OCI-LY7 (cell line): ENCODE measurements around the gene CDC42EP3. TPM values are rescaled to one million over a fixed set of nuclear protein-coding genes. Genes with fewer than 3 reads are reported as not detected.

ENCODE experiments used
- BruUV-seq: library from RNA; stranded (reverse); fragments of 400-500 nt; replicated peaks from 2 replicates; lab custom pipeline; 2021; lab: Mats Ljungman, UMichigan
- CTCF ChIA-PET: fragments of 300-600 bp; sonication (Branson Sonifier 250); formaldehyde crosslinking; loops from one replicate; lab custom pipeline; 2022; ENCODE audit warnings: antibody characterized with exemption; ENCODE audit not compliant: unreplicated experiment; lab: Charles Lee
- POLR2A ChIA-PET: fragments of 300-600 bp; sonication (Branson Sonifier 250); formaldehyde crosslinking; loops from one replicate; lab custom pipeline; 2022; ENCODE audit warnings: antibody characterized with exemption; lab: Charles Lee
- DNase-seq: peaks from one replicate; pipeline ENCODE4 v3.0.0-alpha.2; 2015; ENCODE audit warnings: low spot score
- H2AFZ ChIP-seq: fragments of 200-600 bp; sonication (generic), shearing (Covaris generic); 2 replicates; pipeline ENCODE4 v1.6.1; 2014; ENCODE audit warnings: mild to moderate bottlenecking, antibody characterized with exemption, low read length, moderate library complexity
- H3K27ac ChIP-seq: fragments of 200-600 bp; sonication (generic); 2 replicates; pipeline ENCODE4 v1.5.1; 2014; ENCODE audit warnings: mixed run types, low read depth, mild to moderate bottlenecking, moderate library complexity, low read length, inconsistent platforms; ENCODE audit not compliant: poor library complexity, severe bottlenecking
- H3K36me3 ChIP-seq: fragments of 200-600 bp; sonication (generic); 2 replicates; pipeline ENCODE4 v1.6.1; 2014; ENCODE audit warnings: mild to moderate bottlenecking, antibody characterized with exemption, low read length, moderate library complexity, mixed read lengths; ENCODE audit not compliant: insufficient read depth
- H3K4me1 ChIP-seq: fragments of 200-600 bp; sonication (generic); 2 replicates; pipeline ENCODE4 v1.5.1; 2014; ENCODE audit warnings: mild to moderate bottlenecking, low read length; ENCODE audit not compliant: insufficient read depth, poor library complexity, severe bottlenecking
- H3K4me2 ChIP-seq: fragments of 200-600 bp; sonication (generic); 2 replicates; pipeline ENCODE4 v1.6.1; 2014; ENCODE audit warnings: mild to moderate bottlenecking, low read length
- H3K4me3 ChIP-seq: fragments of 200-600 bp; sonication (generic); 2 replicates; pipeline ENCODE4 v1.5.1; 2014; ENCODE audit warnings: mild to moderate bottlenecking, low read depth, low read length; ENCODE audit not compliant: poor library complexity, severe bottlenecking
- H3K79me2 ChIP-seq: fragments of 200-600 bp; sonication (generic); 2 replicates; pipeline ENCODE4 v1.6.1; 2016; ENCODE audit warnings: low read depth, mild to moderate bottlenecking, low read length, moderate library complexity, mixed read lengths; ENCODE audit not compliant: insufficient read depth
- H3K9me2 ChIP-seq: fragments of 200-600 bp; sonication (generic); 2 replicates; pipeline ENCODE4 v1.6.1; 2016; ENCODE audit warnings: mild to moderate bottlenecking, low read length, mixed read lengths; ENCODE audit not compliant: insufficient read depth
- H3K9me3 ChIP-seq: fragments of 200-600 bp; sonication (generic); 2 replicates; pipeline ENCODE4 v1.6.1; 2014; ENCODE audit warnings: mild to moderate bottlenecking, mixed run types, low read length, mixed read lengths
- H4K20me1 ChIP-seq: fragments of 200-600 bp; sonication (generic); 2 replicates; pipeline ENCODE4 v1.6.1; 2014; ENCODE audit warnings: mild to moderate bottlenecking, antibody characterized with exemption, low read length, moderate library complexity, mixed read lengths; ENCODE audit not compliant: insufficient read depth
- CTCF ChIP-seq: fragments of 200-600 bp; sonication (generic); conservative IDR thresholded peaks from 2 replicates; pipeline ENCODE4 v1.5.1; 2014; ENCODE audit warnings: mild to moderate bottlenecking, antibody characterized with exemption, low read length, moderate library complexity, mixed read lengths
- EZH2phosphoT487 ChIP-seq: fragments of 200-600 bp; sonication (generic); IDR thresholded peaks from 2 replicates; pipeline ENCODE4 v1.6.1; 2018; ENCODE audit warnings: low read depth, borderline replicate concordance, mild to moderate bottlenecking, mixed run types, antibody characterized with exemption, low read length, moderate library complexity, mixed read lengths
- intact Hi-C: fragments of 100-400 bp; cut with micrococcal nuclease; formaldehyde crosslinking; loops from one replicate; pipeline ENCODE4 v1.10.0; 2022; ENCODE audit not compliant: unreplicated experiment
- total RNA-seq, 2 experiments: library from RNA; depleted of rRNA in 1 of 2; stranded (reverse); fragments of >200 nt in 1 of 2; shearing (Covaris generic) in 1 of 2; gene quantifications; 2 replicates each; pipeline ENCODE4 v1.2.3, GENCODE V29; 2014 to 2022

CDC42EP3 gene
- total RNA-seq, 2 experiments from 2014 or later, result 7.2 to 22.9 TPM

- intact Hi-C loops, result loop anchor here (5.0 to 10.0 kb wide), 3 partner anchors 321 to 1304 kb away; partner anchors contain the start of genes CRIM1, GPATCH11 and HEATR5B
- ChIA-PET POLR2A (interaction anchor here (1.0 to 2.8 kb wide), 3 partner anchors 11 to 307 kb away, joined by 4 to 12 read pairs (median 6); partner anchors contain the start of gene CDC42EP3), CTCF (no interaction called here)
- no peaks in the 10 kb centered on the region for H3K9me3 ChIP-seq
- H4K20me1 ChIP-seq, result no peaks in the 10 kb centered on the region
- H3K79me2 ChIP-seq, result peaks cover 9% of the 10 kb centered on the region; the same call in 1 of the 2 replicates
- no peak overlapping the region for H2AFZ ChIP-seq
- no peaks in the 10 kb centered on the region for H3K36me3 ChIP-seq
- H3K4me1 ChIP-seq, result peaks cover 58% of the 10 kb centered on the region
- BruUV-seq, result no TSS peak
- H3K27ac ChIP-seq, result no peak overlapping the region
- no peak overlapping the region for H3K4me2 ChIP-seq
- no peaks in the 10 kb centered on the region for H3K9me2 ChIP-seq
- DNase-seq, result no peak
- TF ChIP-seq CTCF (no peak), EZH2phosphoT487 (no peak)
- no peak overlapping the region for H3K4me3 ChIP-seq
Measured at GRCh38 chr2:37658682-37659081, 12.8 kb downstream of the CDC42EP3 start.

DNA sequence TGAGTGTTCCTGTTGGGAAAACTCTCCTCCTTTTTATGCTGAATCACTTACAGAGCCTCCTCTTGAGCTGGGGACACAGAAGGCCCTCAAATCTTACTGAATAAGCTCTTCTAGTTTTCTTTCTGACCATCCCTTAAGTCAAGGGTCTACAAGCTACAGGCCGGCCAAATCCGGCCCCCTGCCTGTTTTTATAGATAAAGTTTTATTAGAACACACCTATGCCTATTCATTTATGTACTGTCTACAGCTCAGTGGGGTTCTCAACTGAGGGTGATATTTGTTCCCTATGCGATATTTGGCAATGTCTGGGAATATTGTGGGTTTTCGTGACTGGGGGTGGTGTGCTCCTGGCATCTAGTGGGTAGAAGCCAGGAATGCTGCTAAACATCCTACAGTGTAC, 14.0 kb downstream of the CDC42EP3 start:
- H3K9me2 ChIP-seq, result no peaks in the 10 kb centered on the region
- DNase-seq, result no peak
- peak overlapping the region; percentile 53 for H3K27ac ChIP-seq
- peaks cover 9% of the 10 kb centered on the region; the same call in 1 of the 2 replicates for H3K79me2 ChIP-seq
- H3K4me1 ChIP-seq, result peaks cover 71% of the 10 kb centered on the region
- no TSS peak for BruUV-seq
- ChIA-PET POLR2A (interaction anchor here (0.5 to 2.6 kb wide), 11 partner anchors 8 to 572 kb away, joined by 3 to 10 read pairs (median 4); partner anchors contain the start of gene CDC42EP3), CTCF (interaction anchor here (0.7 kb wide), 1 partner anchor 220 kb away, joined by 3 read pairs; no protein-coding TSS in a partner anchor)
- H3K36me3 ChIP-seq, result no peaks in the 10 kb centered on the region
- H2AFZ ChIP-seq, result no peak overlapping the region
- no peak for TF ChIP-seq EZH2phosphoT487
- TF ChIP-seq CTCF, result no peak
- peak overlapping the region; percentile 96 for H3K4me2 ChIP-seq
- H3K4me3 ChIP-seq, result no peak overlapping the region
- intact Hi-C loops, result loop anchor here (5.0 to 10.0 kb wide), 3 partner anchors 320 to 1303 kb away; partner anchors contain the start of genes CRIM1, GPATCH11 and HEATR5B
- H3K9me3 ChIP-seq, result no peaks in the 10 kb centered on the region
- H4K20me1 ChIP-seq, result no peaks in the 10 kb centered on the region
